Caco-2 (cell line): ENCODE measurements around the gene RNU2-1. TPM values are rescaled to one million over a fixed set of nuclear protein-coding genes. Genes with fewer than 3 reads are reported as not detected.
"Not testable (repeated sequence)": the region's sequence is repeated elsewhere in the genome, so short reads cannot be mapped to it uniquely, and the experiment has no call there.

ENCODE experiments used
- BruUV-seq: library from RNA; stranded (reverse); fragments of 400-500 nt; replicated peaks from 2 replicates; lab custom pipeline; 2021; lab: Mats Ljungman, UMichigan
- CTCF ChIA-PET: fragments of 300-600 bp; sonication (Branson Sonifier 250); formaldehyde crosslinking; loops from one replicate; lab custom pipeline; 2022; ENCODE audit warnings: antibody characterized with exemption; lab: Charles Lee
- POLR2A ChIA-PET: fragments of 300-600 bp; sonication (Branson Sonifier 250); formaldehyde crosslinking; loops from one replicate; lab custom pipeline; 2022; ENCODE audit warnings: antibody characterized with exemption; lab: Charles Lee
- DNase-seq, 2 experiments: peaks; one replicate each; pipeline versions ENCODE4 v3.0.0 to v3.0.0-alpha.2; 2020 to 2022
- H3K27me3 ChIP-seq: replicated peaks from 2 replicates; pipeline ENCODE4 v1.6.0; 2011; ENCODE audit warnings: low read length; ENCODE audit not compliant: control insufficient read depth, insufficient read depth
- H3K36me3 ChIP-seq: 2 replicates; pipeline ENCODE4 v1.5.1; 2011; ENCODE audit warnings: low read length; ENCODE audit not compliant: control insufficient read depth, insufficient read depth
- H3K4me1 ChIP-seq: fragments of 250-450 bp; sonication (Bioruptor Pico); 2 replicates; pipeline ENCODE4 v1.5.1; 2020; ENCODE audit warnings: mild to moderate bottlenecking
- H3K4me3 ChIP-seq: 2 replicates; pipeline ENCODE4 v1.5.1; 2011; ENCODE audit warnings: low read depth, mild to moderate bottlenecking, control low read depth, low read length
- H3K9me3 ChIP-seq: fragments of 250-450 bp; sonication (Bioruptor Pico); 2 replicates; pipeline ENCODE4 v1.5.1; 2020; ENCODE audit warnings: mild to moderate bottlenecking, moderate library complexity
- H3K27ac Mint-ChIP-seq: one replicate; pipeline ENCODE4 v1.8.0; 2022; ENCODE audit warnings: mixed read lengths; ENCODE audit not compliant: unreplicated experiment
- H3K27me3 Mint-ChIP-seq: one replicate; pipeline ENCODE4 v1.8.0; 2022; ENCODE audit warnings: mixed read lengths; ENCODE audit not compliant: insufficient read depth, unreplicated experiment
- H3K36me3 Mint-ChIP-seq: one replicate; pipeline ENCODE4 v1.8.0; 2022; ENCODE audit warnings: mild to moderate bottlenecking, mixed read lengths; ENCODE audit not compliant: insufficient read depth, unreplicated experiment
- H3K4me1 Mint-ChIP-seq: one replicate; pipeline ENCODE4 v1.8.0; 2022; ENCODE audit warnings: low read depth, mixed read lengths; ENCODE audit not compliant: unreplicated experiment
- H3K4me3 Mint-ChIP-seq: one replicate; pipeline ENCODE4 v1.8.0; 2022; ENCODE audit warnings: mild to moderate bottlenecking, moderate library complexity, mixed read lengths; ENCODE audit not compliant: unreplicated experiment
- H3K9me3 Mint-ChIP-seq: one replicate; pipeline ENCODE4 v1.8.0; 2022; ENCODE audit warnings: mixed read lengths; ENCODE audit not compliant: unreplicated experiment
- intact Hi-C: fragments of 100-400 bp; cut with micrococcal nuclease; formaldehyde crosslinking; loops from one replicate; pipeline ENCODE4 v1.10.0; 2022; ENCODE audit not compliant: unreplicated experiment
- total RNA-seq: library from RNA; stranded (reverse); gene quantifications from 2 replicates; pipeline ENCODE4 v1.2.3, GENCODE V29; 2022

The RNU2-1 gene
- total RNA-seq, 1 experiment from 2014 or later, result 4,542 TPM

DNA sequence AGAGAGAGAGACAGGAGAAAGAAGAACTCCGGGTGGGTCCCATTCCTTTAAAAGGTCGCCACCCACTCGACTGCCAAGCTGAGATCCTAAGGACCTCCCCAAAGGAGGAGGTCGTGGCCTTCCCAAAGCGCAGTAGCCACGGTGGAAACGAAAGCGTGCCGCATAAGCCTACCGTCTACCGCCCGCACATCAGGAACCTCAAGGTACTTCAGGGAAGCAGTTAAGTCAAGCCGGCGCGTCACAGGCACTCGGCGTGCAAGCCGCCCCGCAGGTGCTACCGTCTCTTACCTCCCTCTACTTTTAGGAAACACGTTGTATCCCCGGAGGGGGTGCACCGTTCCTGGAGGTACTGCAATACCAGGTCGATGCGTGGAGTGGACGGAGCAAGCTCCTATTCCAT lies 5.8 kb upstream of the RNU2-1 start:
- H3K9me3 Mint-ChIP-seq, intact Hi-C loops: not testable (repeated sequence)

DNA sequence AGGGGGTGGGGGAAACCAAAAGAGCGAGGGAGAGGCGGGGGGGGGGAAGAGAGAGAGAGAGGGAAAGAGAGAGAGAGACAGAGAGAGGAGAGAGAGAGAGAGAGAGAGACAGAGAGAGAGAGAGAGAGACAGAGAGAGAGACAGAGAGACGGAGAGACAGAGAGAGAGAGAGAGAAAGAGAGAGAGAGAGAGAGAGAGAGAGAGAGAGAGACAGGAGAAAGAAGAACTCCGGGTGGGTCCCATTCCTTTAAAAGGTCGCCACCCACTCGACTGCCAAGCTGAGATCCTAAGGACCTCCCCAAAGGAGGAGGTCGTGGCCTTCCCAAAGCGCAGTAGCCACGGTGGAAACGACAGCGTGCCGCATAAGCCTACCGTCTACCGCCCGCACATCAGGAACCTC lies 514 bp downstream of the RNU2-1 start:
- H3K27ac Mint-ChIP-seq, H3K4me1 ChIP-seq, H3K9me3 ChIP-seq, BruUV-seq, H3K27me3 Mint-ChIP-seq, H3K4me1 Mint-ChIP-seq, H3K4me3 ChIP-seq, intact Hi-C loops, DNase-seq, H3K36me3 Mint-ChIP-seq, POLR2A ChIA-PET, H3K4me3 Mint-ChIP-seq, H3K36me3 ChIP-seq, CTCF ChIA-PET, H3K9me3 Mint-ChIP-seq, H3K27me3 ChIP-seq: not testable (repeated sequence)

More for the DNA sequence above, 5.8 kb upstream of the RNU2-1 start:
- H3K4me3 ChIP-seq, CTCF ChIA-PET, H3K4me3 Mint-ChIP-seq, H3K27ac Mint-ChIP-seq, DNase-seq, H3K9me3 ChIP-seq, H3K36me3 Mint-ChIP-seq, H3K27me3 Mint-ChIP-seq, BruUV-seq, H3K4me1 Mint-ChIP-seq, H3K36me3 ChIP-seq, H3K4me1 ChIP-seq, H3K27me3 ChIP-seq, POLR2A ChIA-PET: not testable (repeated sequence)

DNA sequence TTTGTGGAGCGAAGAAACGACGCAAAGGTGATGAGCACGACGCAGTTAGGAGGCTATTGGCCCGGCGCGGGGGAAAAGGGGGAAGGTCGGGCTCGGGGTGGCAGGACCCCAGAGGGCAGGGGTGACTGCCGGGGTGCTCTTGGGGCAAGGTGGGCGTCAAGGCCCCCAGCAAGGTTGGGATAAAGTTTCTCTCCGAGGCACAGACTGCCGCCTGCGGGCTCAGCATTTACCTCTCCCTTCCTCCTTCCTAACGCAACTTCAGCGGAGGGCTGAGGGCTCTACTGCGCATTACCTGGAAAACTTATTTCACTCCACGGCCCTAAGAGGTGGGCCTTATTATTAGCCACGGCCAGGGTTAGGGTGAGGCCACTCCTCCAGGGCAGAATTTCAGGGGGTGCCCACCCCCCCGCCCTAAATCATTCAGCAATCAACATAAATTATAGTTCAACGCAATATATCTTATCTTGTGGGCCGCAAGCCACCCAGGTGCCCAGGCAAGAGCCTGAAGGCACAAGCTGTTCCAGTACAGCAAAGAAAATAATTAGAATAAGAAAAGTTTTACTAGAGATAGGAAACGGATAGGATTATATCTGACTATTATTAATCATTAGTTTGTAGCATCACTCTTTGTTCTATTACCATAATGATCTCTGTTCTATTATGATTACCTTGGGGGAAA lies 1.6 kb downstream of the RNU2-1 start:
- DNase-seq, result peak; percentile 35 to 55
- H3K36me3 ChIP-seq, CTCF ChIA-PET, H3K9me3 Mint-ChIP-seq, H3K9me3 ChIP-seq, POLR2A ChIA-PET, H3K4me1 Mint-ChIP-seq, H3K27me3 ChIP-seq, H3K4me1 ChIP-seq, intact Hi-C loops, H3K27me3 Mint-ChIP-seq, H3K36me3 Mint-ChIP-seq: not testable (repeated sequence)
- TSS peak; percentile 89 for BruUV-seq
- H3K27ac Mint-ChIP-seq, result peak overlapping the region; percentile 70
- peak overlapping the region; percentile 69 for H3K4me3 Mint-ChIP-seq
- peak overlapping the region; percentile 38 for H3K4me3 ChIP-seq

DNA sequence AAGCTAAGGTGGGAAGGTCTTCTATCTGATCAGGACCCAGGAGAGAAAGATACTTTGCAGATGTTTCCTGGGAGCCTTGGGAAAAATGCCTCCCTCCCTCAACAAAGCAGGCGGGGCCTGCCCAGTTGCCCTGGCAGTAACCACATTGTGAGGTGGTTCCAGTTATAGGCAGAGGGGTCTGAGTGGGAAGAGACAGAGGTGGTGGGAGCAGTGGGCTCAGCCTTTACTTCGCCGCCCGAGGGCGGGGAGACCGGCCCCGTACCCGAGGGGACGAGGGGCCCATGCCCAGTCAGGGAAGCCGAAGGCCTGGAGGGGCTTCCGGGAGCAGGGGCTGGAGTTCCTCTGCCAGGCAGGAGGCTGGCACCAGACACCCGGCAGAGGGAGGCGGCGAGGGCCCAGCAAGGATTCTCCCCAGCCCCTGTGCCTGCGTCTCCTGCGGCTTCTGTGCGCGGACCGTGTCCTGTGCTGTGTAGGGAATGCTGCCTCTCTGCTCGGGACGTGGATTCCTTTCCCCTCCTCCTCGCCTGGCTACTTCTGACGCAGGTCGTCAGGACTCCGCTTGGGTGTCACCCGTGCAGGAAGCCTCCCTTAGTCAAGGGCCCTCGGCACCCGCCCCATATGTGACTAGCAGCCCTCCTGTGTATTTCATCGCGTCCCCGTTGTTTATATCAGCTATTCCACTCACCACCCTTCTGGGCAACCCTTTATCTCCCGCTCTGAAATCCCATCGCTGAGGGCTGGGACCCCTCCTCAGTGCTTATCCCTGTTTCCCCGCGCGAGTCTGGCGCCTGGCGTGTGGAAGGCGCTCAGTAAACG lies 2.4 kb downstream of the RNU2-1 start:
- H3K9me3 ChIP-seq, H3K36me3 ChIP-seq, H3K9me3 Mint-ChIP-seq, H3K4me1 Mint-ChIP-seq, H3K27me3 Mint-ChIP-seq, H3K27ac Mint-ChIP-seq, CTCF ChIA-PET, H3K27me3 ChIP-seq, intact Hi-C loops, H3K36me3 Mint-ChIP-seq, POLR2A ChIA-PET, H3K4me1 ChIP-seq, BruUV-seq: not testable (repeated sequence)
- H3K4me3 ChIP-seq, result peak overlapping the region; percentile 38
- peak overlapping the region; percentile 69 for H3K4me3 Mint-ChIP-seq
- DNase-seq, result peak; percentile 0 to 10

DNA sequence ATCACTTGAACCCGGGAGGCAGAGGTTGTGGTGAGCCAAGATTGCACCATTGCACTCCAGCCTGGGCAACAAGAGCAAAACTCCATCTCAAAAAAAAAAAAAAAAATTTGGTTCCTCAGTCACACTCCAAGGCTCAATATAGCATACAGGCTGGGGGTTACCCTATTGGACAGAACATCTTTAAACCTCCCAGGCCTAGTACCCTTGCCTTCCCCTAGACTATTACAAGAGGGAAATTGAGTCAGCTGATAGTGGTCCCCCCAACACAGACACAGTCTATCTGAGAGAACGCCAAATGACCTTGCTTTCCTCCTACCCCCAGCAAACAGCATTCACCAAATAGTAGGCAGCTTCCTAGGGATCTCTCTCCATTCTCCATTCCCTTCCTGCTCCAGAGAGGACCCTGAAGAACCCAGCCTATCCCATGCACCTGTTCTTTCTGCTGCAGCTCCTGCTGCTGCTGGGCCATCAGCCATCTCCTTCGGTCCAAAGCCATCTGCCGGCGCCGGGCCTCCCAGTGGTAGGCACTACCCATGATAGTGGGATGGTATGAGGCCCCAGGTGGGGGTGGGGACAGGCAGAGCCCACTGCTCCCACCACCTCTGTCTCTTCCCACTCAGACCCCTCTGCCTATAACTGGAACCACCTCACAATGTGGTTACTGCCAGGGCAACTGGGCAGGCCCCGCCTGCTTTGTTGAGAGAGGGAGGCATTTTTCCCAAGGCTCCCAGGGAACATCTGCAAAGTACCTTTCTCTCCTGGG lies 5.6 kb downstream of the RNU2-1 start, which contains the start of gene CCDC200:
Gene CCDC200, minus strand, starts transcription at position 604 of the 763 bp plus-strand sequence. Its CDS starts 69 bp downstream, at position 535.
- H3K27me3 Mint-ChIP-seq, DNase-seq, POLR2A ChIA-PET, intact Hi-C loops, H3K4me3 Mint-ChIP-seq, H3K27me3 ChIP-seq, H3K27ac Mint-ChIP-seq, H3K9me3 Mint-ChIP-seq, CTCF ChIA-PET, H3K4me1 Mint-ChIP-seq, H3K36me3 ChIP-seq, H3K9me3 ChIP-seq, BruUV-seq, H3K4me1 ChIP-seq, H3K4me3 ChIP-seq, H3K36me3 Mint-ChIP-seq: not testable (repeated sequence)
